ENCODE measurements around the gene SFN. TPM values are rescaled to one million over a fixed set of nuclear protein-coding genes. Genes with fewer than 3 reads are reported as not detected.
"Not testable (repeated sequence)": the region's sequence is repeated elsewhere in the genome, so short reads cannot be mapped to it uniquely, and the experiment has no call there.

SFN gene
- total RNA-seq, 1 donor from 2014 or later: 14.5 TPM

GRCh38 chr1:26839339-26839722, 23.6 kb upstream of the SFN start:
- Histone ChIP-seq H3K9me3 (ENCODE audit: insufficient read depth, low read depth, low read length) (no peaks in the 10 kb centered on the region), H4K20me1 (ENCODE audit: insufficient read depth, low read length) (peaks cover 8% of the 10 kb centered on the region), H3K36me3 (ENCODE audit: insufficient read depth, low read length) (peaks cover 19% of the 10 kb centered on the region), H3K79me2 (ENCODE audit: insufficient read depth, low read length) (no peaks in the 10 kb centered on the region), H2AFZ (ENCODE audit: low read depth, low read length) (no peak overlapping the region), H3K27ac (ENCODE audit: low read depth, low read length) (no peak overlapping the region), H3K4me1 (ENCODE audit: insufficient read depth, low read length) (no peaks in the 10 kb centered on the region), H3K27me3 (ENCODE audit: insufficient read depth, low read length) (no peaks in the 10 kb centered on the region), H3K9ac (ENCODE audit: low read length) (no peak overlapping the region), H3K4me3 (ENCODE audit: insufficient read depth, low read depth, low read length) (no peak overlapping the region), H3K4me2 (ENCODE audit: low read length) (no peak overlapping the region)
- Mint-ChIP-seq H3K4me1 (ENCODE audit: low read depth, unreplicated experiment) (peaks cover 3% of the 10 kb centered on the region), H3K4me3 (ENCODE audit: unreplicated experiment) (no peak overlapping the region), H3K36me3 (ENCODE audit: low read depth, unreplicated experiment) (peaks cover 17% of the 10 kb centered on the region), H3K9me3 (ENCODE audit: unreplicated experiment) (no peaks in the 10 kb centered on the region), H3K27me3 (ENCODE audit: low read depth, unreplicated experiment) (no peaks in the 10 kb centered on the region), H3K27ac (ENCODE audit: unreplicated experiment) (no peak overlapping the region)
- DNase-seq (ENCODE audit: low read depth): no peak
- FAIRE-seq: no peak
- TF ChIP-seq EZH2 (IDR thresholded peaks at IDR 0.05; ENCODE audit: insufficient read depth, low read length) (no peak), CTCF (IDR thresholded peaks at IDR 0.05; ENCODE audit: insufficient read depth, low read depth, low read length) (no peak)

GRCh38 chr1:26839779-26840178, 23.2 kb upstream of the SFN start:
- no peak overlapping the region for H3K4me3 Mint-ChIP-seq (ENCODE audit: unreplicated experiment)
- H3K9me3 Mint-ChIP-seq (ENCODE audit: unreplicated experiment): no peaks in the 10 kb centered on the region
- no peaks in the 10 kb centered on the region for H3K27me3 Mint-ChIP-seq (ENCODE audit: low read depth, unreplicated experiment)
- Histone ChIP-seq H3K79me2 (ENCODE audit: insufficient read depth, low read length) (no peaks in the 10 kb centered on the region), H3K4me3 (ENCODE audit: insufficient read depth, low read depth, low read length) (no peak overlapping the region), H2AFZ (ENCODE audit: low read depth, low read length) (no peak overlapping the region), H3K4me2 (ENCODE audit: low read length) (no peak overlapping the region), H3K4me1 (ENCODE audit: insufficient read depth, low read length) (no peaks in the 10 kb centered on the region), H3K36me3 (ENCODE audit: insufficient read depth, low read length) (peaks cover 15% of the 10 kb centered on the region), H4K20me1 (ENCODE audit: insufficient read depth, low read length) (peaks cover 8% of the 10 kb centered on the region), H3K27me3 (ENCODE audit: insufficient read depth, low read length) (no peaks in the 10 kb centered on the region), H3K9me3 (ENCODE audit: insufficient read depth, low read depth, low read length) (no peaks in the 10 kb centered on the region), H3K9ac (ENCODE audit: low read length) (no peak overlapping the region), H3K27ac (ENCODE audit: low read depth, low read length) (no peak overlapping the region)
- no peak overlapping the region for H3K27ac Mint-ChIP-seq (ENCODE audit: unreplicated experiment)
- H3K36me3 Mint-ChIP-seq (ENCODE audit: low read depth, unreplicated experiment): peaks cover 12% of the 10 kb centered on the region
- DNase-seq (ENCODE audit: low read depth) (no peak), FAIRE-seq (no peak)
- TF ChIP-seq EZH2 (IDR thresholded peaks at IDR 0.05; ENCODE audit: insufficient read depth, low read length) (no peak), CTCF (IDR thresholded peaks at IDR 0.05; ENCODE audit: insufficient read depth, low read depth, low read length) (no peak)
- peaks cover 3% of the 10 kb centered on the region for H3K4me1 Mint-ChIP-seq (ENCODE audit: low read depth, unreplicated experiment)

GRCh38 chr1:26844424-26845196, 18.3 kb upstream of the SFN start:
- Histone ChIP-seq H3K27ac (ENCODE audit: low read depth, low read length) (no peak overlapping the region), H3K27me3 (ENCODE audit: insufficient read depth, low read length) (no peaks in the 10 kb centered on the region), H3K9me3 (ENCODE audit: insufficient read depth, low read depth, low read length) (no peaks in the 10 kb centered on the region), H4K20me1 (ENCODE audit: insufficient read depth, low read length) (peaks cover 5% of the 10 kb centered on the region), H3K4me3 (ENCODE audit: insufficient read depth, low read depth, low read length) (no peak overlapping the region), H3K9ac (ENCODE audit: low read length) (no peak overlapping the region), H3K36me3 (ENCODE audit: insufficient read depth, low read length) (peaks cover 10% of the 10 kb centered on the region), H3K79me2 (ENCODE audit: insufficient read depth, low read length) (no peaks in the 10 kb centered on the region), H2AFZ (ENCODE audit: low read depth, low read length) (no peak overlapping the region), H3K4me2 (ENCODE audit: low read length) (no peak overlapping the region), H3K4me1 (ENCODE audit: insufficient read depth, low read length) (peaks cover 14% of the 10 kb centered on the region)
- DNase-seq (ENCODE audit: low read depth): peak; percentile 18
- Mint-ChIP-seq H3K36me3 (ENCODE audit: low read depth, unreplicated experiment) (peaks cover 8% of the 10 kb centered on the region), H3K9me3 (ENCODE audit: unreplicated experiment) (no peaks in the 10 kb centered on the region), H3K4me1 (ENCODE audit: low read depth, unreplicated experiment) (peaks cover 7% of the 10 kb centered on the region), H3K27ac (ENCODE audit: unreplicated experiment) (no peak overlapping the region), H3K4me3 (ENCODE audit: unreplicated experiment) (no peak overlapping the region), H3K27me3 (ENCODE audit: low read depth, unreplicated experiment) (no peaks in the 10 kb centered on the region)
- TF ChIP-seq CTCF (IDR thresholded peaks at IDR 0.05; ENCODE audit: insufficient read depth, low read depth, low read length) (no peak), EZH2 (IDR thresholded peaks at IDR 0.05; ENCODE audit: insufficient read depth, low read length) (no peak)
- FAIRE-seq: no peak

GRCh38 chr1:26847826-26848225, 15.1 kb upstream of the SFN start:
- not testable (repeated sequence) for H3K9me3 Mint-ChIP-seq (ENCODE audit: unreplicated experiment); H3K4me1 Mint-ChIP-seq (ENCODE audit: low read depth, unreplicated experiment); H3K27me3 ChIP-seq (ENCODE audit: insufficient read depth, low read length); H4K20me1 ChIP-seq (ENCODE audit: insufficient read depth, low read length); H3K79me2 ChIP-seq (ENCODE audit: insufficient read depth, low read length); DNase-seq (ENCODE audit: low read depth); H3K9me3 ChIP-seq (ENCODE audit: insufficient read depth, low read depth, low read length); H3K4me3 ChIP-seq (ENCODE audit: insufficient read depth, low read depth, low read length); H2AFZ ChIP-seq (ENCODE audit: low read depth, low read length); FAIRE-seq; H3K4me2 ChIP-seq (ENCODE audit: low read length); H3K9ac ChIP-seq (ENCODE audit: low read length); H3K27me3 Mint-ChIP-seq (ENCODE audit: low read depth, unreplicated experiment); H3K27ac ChIP-seq (ENCODE audit: low read depth, low read length); H3K27ac Mint-ChIP-seq (ENCODE audit: unreplicated experiment)
- Histone ChIP-seq H3K4me1 (ENCODE audit: insufficient read depth, low read length) (peaks cover 15% of the 10 kb centered on the region), H3K36me3 (ENCODE audit: insufficient read depth, low read length) (peaks cover 18% of the 10 kb centered on the region)
- Mint-ChIP-seq H3K36me3 (ENCODE audit: low read depth, unreplicated experiment) (peaks cover 24% of the 10 kb centered on the region), H3K4me3 (ENCODE audit: unreplicated experiment) (peak overlapping the region; percentile 16)
